Testis (tissue), 2 donors: Measurements from ENCODE around the gene FAM216B.

Experiments used
- POLR2A ChIP-seq: fragments of 450-650 bp; IDR thresholded peaks from one replicate; pipeline ENCODE4 v1.6.1; 2017; ENCODE audit warnings: antibody characterized with exemption, mild to moderate bottlenecking, moderate library complexity
- TF ChIP-seq, protein P1 (sequence below), 3 experiments: fragments of 450-650 bp in 2 of 3; fragments of 200-600 bp in 1 of 3; sonication (generic) in 1 of 3; IDR thresholded peaks; one replicate each; pipeline ENCODE4 v1.5.1; 2016 to 2019; ENCODE audit warnings: antibody characterized with exemption in 3 of 3, mild to moderate bottlenecking in 2 of 3, moderate library complexity in 1 of 3

DNA sequence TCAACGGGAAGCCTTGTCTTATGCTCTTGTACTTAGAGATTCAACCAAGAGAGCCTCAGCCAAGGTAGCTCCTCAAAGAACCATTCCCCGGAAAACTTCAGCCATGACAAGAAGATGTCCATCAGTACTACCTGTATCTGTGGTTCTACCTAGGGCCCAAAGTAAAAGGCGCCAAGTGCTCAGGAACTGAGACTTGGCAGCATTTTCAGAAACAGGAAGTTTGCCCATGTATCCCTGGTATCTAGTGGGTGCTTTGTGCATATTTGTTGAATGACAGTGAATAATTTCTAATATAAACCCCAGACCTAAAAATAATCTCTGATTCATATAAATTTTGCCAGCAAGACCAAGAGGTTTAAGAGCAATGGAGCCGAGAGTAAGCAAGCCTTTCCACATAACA, 7.2 kb downstream of the FAM216B start:
- TF ChIP-seq, protein P1, sequence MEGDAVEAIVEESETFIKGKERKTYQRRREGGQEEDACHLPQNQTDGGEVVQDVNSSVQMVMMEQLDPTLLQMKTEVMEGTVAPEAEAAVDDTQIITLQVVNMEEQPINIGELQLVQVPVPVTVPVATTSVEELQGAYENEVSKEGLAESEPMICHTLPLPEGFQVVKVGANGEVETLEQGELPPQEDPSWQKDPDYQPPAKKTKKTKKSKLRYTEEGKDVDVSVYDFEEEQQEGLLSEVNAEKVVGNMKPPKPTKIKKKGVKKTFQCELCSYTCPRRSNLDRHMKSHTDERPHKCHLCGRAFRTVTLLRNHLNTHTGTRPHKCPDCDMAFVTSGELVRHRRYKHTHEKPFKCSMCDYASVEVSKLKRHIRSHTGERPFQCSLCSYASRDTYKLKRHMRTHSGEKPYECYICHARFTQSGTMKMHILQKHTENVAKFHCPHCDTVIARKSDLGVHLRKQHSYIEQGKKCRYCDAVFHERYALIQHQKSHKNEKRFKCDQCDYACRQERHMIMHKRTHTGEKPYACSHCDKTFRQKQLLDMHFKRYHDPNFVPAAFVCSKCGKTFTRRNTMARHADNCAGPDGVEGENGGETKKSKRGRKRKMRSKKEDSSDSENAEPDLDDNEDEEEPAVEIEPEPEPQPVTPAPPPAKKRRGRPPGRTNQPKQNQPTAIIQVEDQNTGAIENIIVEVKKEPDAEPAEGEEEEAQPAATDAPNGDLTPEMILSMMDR (IDR thresholded peaks at IDR 0.05) = no peak
- TF ChIP-seq POLR2A = no peak
